Measurements from ENCODE around the gene MYO1G.

- TF ChIP-seq, protein P1, sequence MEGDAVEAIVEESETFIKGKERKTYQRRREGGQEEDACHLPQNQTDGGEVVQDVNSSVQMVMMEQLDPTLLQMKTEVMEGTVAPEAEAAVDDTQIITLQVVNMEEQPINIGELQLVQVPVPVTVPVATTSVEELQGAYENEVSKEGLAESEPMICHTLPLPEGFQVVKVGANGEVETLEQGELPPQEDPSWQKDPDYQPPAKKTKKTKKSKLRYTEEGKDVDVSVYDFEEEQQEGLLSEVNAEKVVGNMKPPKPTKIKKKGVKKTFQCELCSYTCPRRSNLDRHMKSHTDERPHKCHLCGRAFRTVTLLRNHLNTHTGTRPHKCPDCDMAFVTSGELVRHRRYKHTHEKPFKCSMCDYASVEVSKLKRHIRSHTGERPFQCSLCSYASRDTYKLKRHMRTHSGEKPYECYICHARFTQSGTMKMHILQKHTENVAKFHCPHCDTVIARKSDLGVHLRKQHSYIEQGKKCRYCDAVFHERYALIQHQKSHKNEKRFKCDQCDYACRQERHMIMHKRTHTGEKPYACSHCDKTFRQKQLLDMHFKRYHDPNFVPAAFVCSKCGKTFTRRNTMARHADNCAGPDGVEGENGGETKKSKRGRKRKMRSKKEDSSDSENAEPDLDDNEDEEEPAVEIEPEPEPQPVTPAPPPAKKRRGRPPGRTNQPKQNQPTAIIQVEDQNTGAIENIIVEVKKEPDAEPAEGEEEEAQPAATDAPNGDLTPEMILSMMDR (IDR thresholded peaks at IDR 0.05): no peak
- TF ChIP-seq RAD21 (conservative IDR thresholded peaks at IDR 0.05 in 1 of 2, IDR thresholded peaks at IDR 0.05 in 1 of 2): no peak
- no peak for TF ChIP-seq POLR2A (IDR thresholded peaks at IDR 0.05; ENCODE audit: low read length)
- no peak for TF ChIP-seq RCOR1 (IDR thresholded peaks at IDR 0.05; ENCODE audit: low read depth, low read length)
- TF ChIP-seq BHLHE40 (IDR thresholded peaks at IDR 0.05; ENCODE audit: low read depth, low read length): no peak
- TF ChIP-seq POLR2AphosphoS2 (conservative IDR thresholded peaks at IDR 0.05; ENCODE audit: low read length): no peak
- no peak for TF ChIP-seq CEBPB (IDR thresholded peaks at IDR 0.05)
- TF ChIP-seq MAZ (IDR thresholded peaks at IDR 0.05; ENCODE audit: borderline replicate concordance, low read depth, low read length): no peak
- TF ChIP-seq CHD2 (IDR thresholded peaks at IDR 0.05; ENCODE audit: low read length, partially characterized antibody): no peak
- TF ChIP-seq JUNB (IDR thresholded peaks at IDR 0.05): no peak
- no peak for TF ChIP-seq ZFP36 (IDR thresholded peaks at IDR 0.05; ENCODE audit: borderline replicate concordance, partially characterized antibody)
- no peak for TF ChIP-seq CBX8 (IDR thresholded peaks at IDR 0.05)
Observed at GRCh38 chr7:44917465-44917864, 61.4 kb downstream of the MYO1G start.

All from A549 (cell line).